Liver (tissue), 3 donors: Measurements from ENCODE around the gene AJUBA.

ENCODE experiments used
- CTCF ChIP-seq: fragments of 150-350 bp; IDR thresholded peaks from 2 replicates; pipeline ENCODE4 v1.5.1; 2017; ENCODE audit warnings: improper control_type of control experiment, low read depth, low read length; ENCODE audit not compliant: missing input control
- HNF4G ChIP-seq: IDR thresholded peaks from 2 replicates; pipeline ENCODE4 v1.6.1; 2016; ENCODE audit warnings: antibody characterized with exemption
- MAX ChIP-seq: IDR thresholded peaks from 2 replicates; pipeline ENCODE4 v1.6.1; 2016; ENCODE audit warnings: antibody characterized with exemption
- RAD21 ChIP-seq, 2 donors: IDR thresholded peaks; 2 replicates each; pipeline ENCODE4 v1.6.1; 2016; ENCODE audit warnings: antibody characterized with exemption in 2 of 2, mild to moderate bottlenecking in 2 of 2
- YY1 ChIP-seq: IDR thresholded peaks from 2 replicates; pipeline ENCODE4 v1.6.1; 2016; ENCODE audit warnings: antibody characterized with exemption, mild to moderate bottlenecking
- donor health status: healthy.
- donor health status: healthy.

- TF ChIP-seq YY1: no peak
- TF ChIP-seq CTCF: no peak
- TF ChIP-seq MAX: no peak
- TF ChIP-seq RAD21 (IDR thresholded peaks at IDR 0.05): no peak
- TF ChIP-seq HNF4G: no peak
These were observed 42.3 kb upstream of the AJUBA start for GRCh38 chr14:23024612-23025075.
